Ishikawa (cell line): ENCODE measurements around the gene HNRNPA2B1.

ENCODE experiments used
- CEBPB ChIP-seq: IDR thresholded peaks from 2 replicates; pipeline ENCODE4 v1.6.1; 2012
- CREB1 ChIP-seq: IDR thresholded peaks from 2 replicates; pipeline ENCODE4 v1.6.1; 2012; ENCODE audit warnings: low read depth
- FOXM1 ChIP-seq: IDR thresholded peaks from 2 replicates; pipeline ENCODE4 v1.6.1; 2012; ENCODE audit warnings: low read depth, borderline replicate concordance
- MAX ChIP-seq: IDR thresholded peaks from 2 replicates; pipeline ENCODE4 v1.6.1; 2012
- NFIC ChIP-seq: IDR thresholded peaks from 2 replicates; pipeline ENCODE4 v1.6.1; 2012
- RAD21 ChIP-seq: IDR thresholded peaks from 2 replicates; pipeline ENCODE4 v1.6.1; 2012; ENCODE audit warnings: low read depth
- REST ChIP-seq: IDR thresholded peaks from 2 replicates; pipeline ENCODE4 v1.6.1; 2012; ENCODE audit warnings: low read depth, mild to moderate bottlenecking
- YY1 ChIP-seq: IDR thresholded peaks from 2 replicates; pipeline ENCODE4 v1.6.1; 2012; ENCODE audit warnings: low read depth
- ZBTB7A ChIP-seq: IDR thresholded peaks from 2 replicates; pipeline ENCODE4 v1.6.1; 2012; ENCODE audit warnings: low read depth

DNA sequence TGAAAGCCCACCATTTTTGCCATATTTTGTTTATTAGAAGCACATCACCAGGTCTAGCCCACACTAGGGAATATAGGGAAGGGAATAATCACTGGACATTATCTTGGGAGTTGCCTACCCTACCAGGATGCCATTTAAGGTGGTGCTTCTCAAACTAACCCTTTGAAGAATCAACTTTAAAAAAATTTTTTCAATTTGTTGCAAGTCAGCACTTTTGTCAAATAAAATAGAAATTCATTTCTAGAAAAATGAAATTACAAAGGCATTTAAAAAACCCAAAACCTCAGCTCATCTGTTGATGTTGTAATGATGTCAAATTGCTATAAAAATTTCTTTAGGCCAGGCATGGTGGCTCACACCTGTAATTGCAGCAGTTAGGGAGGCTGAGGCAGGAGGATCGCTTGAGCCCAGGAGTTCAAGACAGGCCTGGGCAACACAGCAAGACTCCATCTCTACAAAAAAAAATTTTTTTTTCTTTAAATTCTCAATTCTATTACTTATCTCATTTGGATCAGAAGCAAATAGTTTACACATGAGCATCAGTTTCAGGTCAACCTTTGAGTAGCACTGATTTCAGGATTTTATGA lies 51.1 kb downstream of the HNRNPA2B1 start:
- no peak for TF ChIP-seq NFIC
- TF ChIP-seq REST, result no peak
- no peak for TF ChIP-seq CEBPB
- no peak for TF ChIP-seq YY1
- TF ChIP-seq FOXM1, result no peak
- TF ChIP-seq MAX, result no peak
- no peak for TF ChIP-seq CREB1
- no peak for TF ChIP-seq RAD21
- no peak for TF ChIP-seq ZBTB7A
